Measurements from ENCODE around the gene CNOT3.

DNA sequence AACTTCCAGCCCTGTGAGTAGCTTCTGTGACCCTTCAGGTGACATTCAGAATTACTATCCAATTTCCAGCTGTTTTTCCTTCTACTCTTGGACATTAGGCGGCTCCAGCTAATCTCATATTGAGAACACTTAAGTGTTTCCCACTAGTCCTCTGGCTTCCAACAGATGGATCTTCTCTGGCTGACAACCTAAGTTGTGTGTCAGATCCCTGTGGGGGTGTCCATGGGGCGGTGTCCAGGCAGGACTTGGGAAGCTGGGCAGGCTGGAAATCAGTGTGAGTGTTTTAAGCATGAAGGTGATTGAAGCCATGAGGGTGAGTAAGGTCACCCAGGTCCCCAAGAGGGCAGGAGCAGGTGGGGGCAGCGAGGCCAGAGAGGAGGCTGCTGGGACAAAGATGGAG lies 10.1 kb downstream of the CNOT3 start:
- TF ChIP-seq POLR2A (IDR thresholded peaks at IDR 0.05; ENCODE audit: low read length) (no peak), GATA1 (IDR thresholded peaks at IDR 0.05; ENCODE audit: low read depth, low read length) (no peak)
